GM18505 (cell line): ENCODE results near the gene FSHR.
A peak's percentile ranks its signal among the peaks of the same experiment; 100 is the strongest.

ENCODE experiments used
- ATAC-seq: cut with Tn5 transposase; IDR thresholded peaks from one replicate; pipeline ENCODE4 v1.9.1; 2021; ENCODE audit not compliant: unreplicated experiment
- POLR2A ChIP-seq: IDR thresholded peaks from 4 replicates; pipeline ENCODE4 v1.6.1; 2011; ENCODE audit warnings: borderline replicate concordance; ENCODE audit not compliant: insufficient read depth, insufficient read length; ENCODE audit errors: extremely low read depth

FSHR gene

GRCh38 chr2:48991415-48992131 lies 162.7 kb downstream of the FSHR start:
- TF ChIP-seq POLR2A, result no peak
- peak; percentile 61 for ATAC-seq

GRCh38 chr2:48984922-48985321 lies 169.4 kb downstream of the FSHR start:
- no peak for TF ChIP-seq POLR2A
- peak; percentile 28 for ATAC-seq

GRCh38 chr2:48983551-48983950 lies 170.8 kb downstream of the FSHR start:
- no peak for TF ChIP-seq POLR2A
- no peak for ATAC-seq

GRCh38 chr2:48982887-48983435 lies 171.4 kb downstream of the FSHR start:
- ATAC-seq, result no peak
- TF ChIP-seq POLR2A, result no peak

GRCh38 chr2:48980846-48981245 lies 173.5 kb downstream of the FSHR start:
- ATAC-seq, result no peak
- TF ChIP-seq POLR2A, result no peak

GRCh38 chr2:48979691-48980090 lies 174.6 kb downstream of the FSHR start:
- no peak for TF ChIP-seq POLR2A
- no peak for ATAC-seq

GRCh38 chr2:48978131-48978530 lies 176.2 kb downstream of the FSHR start:
- no peak for ATAC-seq

GRCh38 chr2:48971801-48972200 lies 182.5 kb downstream of the FSHR start:
- no peak for TF ChIP-seq POLR2A
- ATAC-seq, result no peak

More at GRCh38 chr2:48978131-48978530, 176.2 kb downstream of the FSHR start:
- TF ChIP-seq POLR2A, result no peak

GRCh38 chr2:48968011-48968410 lies 186.3 kb downstream of the FSHR start:
- no peak for TF ChIP-seq POLR2A
- ATAC-seq, result no peak

- no peak for ATAC-seq
- TF ChIP-seq POLR2A, result no peak
Observed at GRCh38 chr2:48965204-48965603, 189.1 kb downstream of the FSHR start.

GRCh38 chr2:48961009-48961408 lies 193.3 kb downstream of the FSHR start:
- no peak for ATAC-seq

GRCh38 chr2:48954935-48955334 lies 199.4 kb downstream of the FSHR start:
- ATAC-seq, result no peak
- no peak for TF ChIP-seq POLR2A

More at GRCh38 chr2:48961009-48961408, 193.3 kb downstream of the FSHR start:
- no peak for TF ChIP-seq POLR2A

- ATAC-seq, result no peak
- no peak for TF ChIP-seq POLR2A
Observed at GRCh38 chr2:48954311-48954710, 200.0 kb downstream of the FSHR start.

- no peak for TF ChIP-seq POLR2A
- no peak for ATAC-seq
Observed at GRCh38 chr2:48952614-48953013, 201.7 kb downstream of the FSHR start.
